HCT116 (cell line): ENCODE measurements around the gene RASL10A. TPM values are rescaled to one million over a fixed set of nuclear protein-coding genes. Genes with fewer than 3 reads are reported as not detected.

Experiments
- ATAC-seq: fragments of 200-7000 bp; cut with Tn5 transposase; 2 replicates; pipeline ENCODE4 v1.9.1; 2020; ENCODE audit warnings: mild to moderate bottlenecking, moderate library complexity
- BruUV-seq: library from RNA; stranded (reverse); fragments of 400-500 nt; replicated peaks from 2 replicates; lab custom pipeline; 2021; lab: Mats Ljungman, UMichigan
- CTCF ChIA-PET: fragments of 300-600 bp; sonication (Branson Sonifier 250); formaldehyde crosslinking; loops from one replicate; lab custom pipeline; 2021; ENCODE audit warnings: antibody characterized with exemption; lab: Charles Lee
- POLR2A ChIA-PET: fragments of 300-600, 350-600 bp; sonication (Branson Sonifier 250); formaldehyde crosslinking; loops from one replicate; lab custom pipeline; 2021; ENCODE audit warnings: antibody characterized with exemption; lab: Charles Lee
- RAD21 ChIA-PET, 2 experiments: fragments of 300-600 bp; sonication (Branson Sonifier 250); formaldehyde crosslinking; loops; one replicate each; lab custom pipeline; 2023; ENCODE audit warnings: low total read pairs in 2 of 2; ENCODE audit not compliant: uncharacterized antibody in 2 of 2, unreplicated experiment in 2 of 2, low non-redundant PET in 1 of 2; lab: Charles Lee
- DNase-seq: peaks from one replicate; pipeline ENCODE4 v3.0.0-alpha.2; 2010; ENCODE audit warnings: low read depth, low spot score
- H2AFZ ChIP-seq: fragments of 200-600 bp; shearing (Covaris generic), sonication (generic); 2 replicates; pipeline ENCODE4 v1.6.1; 2017; ENCODE audit warnings: low read depth, mixed run types, mixed read lengths, antibody characterized with exemption, low read length; ENCODE audit not compliant: poor library complexity, severe bottlenecking
- H3K27ac ChIP-seq: 2 replicates; pipeline ENCODE4 v1.5.1; 2012; ENCODE audit warnings: low read depth, low read length
- H3K27me3 ChIP-seq: fragments of 200-600 bp; sonication (generic); 2 replicates; pipeline ENCODE4 v1.6.1; 2016; ENCODE audit warnings: mixed run types, low read length, mixed read lengths; ENCODE audit not compliant: insufficient read depth
- H3K36me3 ChIP-seq, 2 experiments: fragments of 200-500 bp in 1 of 2; fragments of 200-600 bp in 1 of 2; sonication (Bioruptor generic) in 1 of 2; sonication (generic) in 1 of 2; 2 replicates each; pipeline versions ENCODE4 v1.5.1 to v1.6.1; 2014 to 2016; ENCODE audit warnings: low read length in 2 of 2, inconsistent platforms in 1 of 2, mixed read lengths in 1 of 2, mixed run types in 1 of 2; ENCODE audit not compliant: insufficient read depth in 2 of 2, control insufficient read depth in 1 of 2
- H3K4me1 ChIP-seq, 2 experiments: fragments of 200-600 bp in 1 of 2; sonication (generic) in 1 of 2; 2 replicates each; pipeline versions ENCODE4 v1.5.1 to v1.6.1; 2012 to 2017; ENCODE audit warnings: low read length in 2 of 2, inconsistent platforms in 1 of 2, mild to moderate bottlenecking in 1 of 2, mixed read lengths in 1 of 2, mixed run types in 1 of 2, moderate library complexity in 1 of 2; ENCODE audit not compliant: insufficient read depth in 2 of 2, control insufficient read depth in 1 of 2
- H3K4me2 ChIP-seq: fragments of 200-600 bp; sonication (generic); 2 replicates; pipeline ENCODE4 v1.6.1; 2017; ENCODE audit warnings: mixed run types, low read length, mixed read lengths
- H3K4me3 ChIP-seq, 2 experiments: fragments of 200-600 bp in 1 of 2; sonication (generic) in 1 of 2; replicated peaks in 1 of 2; 2 replicates each; pipeline ENCODE4 v1.5.1; 2011 to 2016; ENCODE audit warnings: low read length in 2 of 2, control low read depth in 1 of 2, low read depth in 1 of 2, mild to moderate bottlenecking in 1 of 2, mixed read lengths in 1 of 2, mixed run types in 1 of 2
- H3K79me2 ChIP-seq: fragments of 200-600 bp; sonication (generic); 2 replicates; pipeline ENCODE4 v1.6.1; 2017; ENCODE audit warnings: mild to moderate bottlenecking, mixed run types, low read length, moderate library complexity, mixed read lengths; ENCODE audit not compliant: insufficient read depth
- H3K9ac ChIP-seq: fragments of 200-600 bp; sonication (generic); 2 replicates; pipeline ENCODE4 v1.6.1; 2016; ENCODE audit warnings: low read length, mixed read lengths
- H3K9me2 ChIP-seq: fragments of 200-600 bp; sonication (generic), shearing (Covaris generic); 2 replicates; pipeline ENCODE4 v1.6.1; 2017; ENCODE audit warnings: mixed run types, mild to moderate bottlenecking, moderate library complexity; ENCODE audit not compliant: insufficient read depth
- H3K9me3 ChIP-seq, 2 experiments: fragments of 200-500 bp in 1 of 2; fragments of 200-600 bp in 1 of 2; sonication (Bioruptor generic) in 1 of 2; sonication (generic) in 1 of 2; 2 replicates each; pipeline ENCODE4 v1.6.1; 2014 to 2017; ENCODE audit warnings: low read length in 2 of 2, mixed read lengths in 2 of 2, inconsistent platforms in 1 of 2, low read depth in 1 of 2, mild to moderate bottlenecking in 1 of 2, mixed run types in 1 of 2, moderate library complexity in 1 of 2; ENCODE audit not compliant: control insufficient read depth in 1 of 2, insufficient read depth in 1 of 2
- H4K20me1 ChIP-seq: fragments of 200-600 bp; sonication (generic), shearing (Covaris generic); 2 replicates; pipeline ENCODE4 v1.6.1; 2017; ENCODE audit warnings: mixed run types, mild to moderate bottlenecking, moderate library complexity; ENCODE audit not compliant: insufficient read depth
- CEBPB ChIP-seq: IDR thresholded peaks from 2 replicates; pipeline ENCODE4 v1.6.1; 2012; ENCODE audit warnings: low read depth
- CTCF ChIP-seq, 3 experiments: fragments of 200-600 bp in 1 of 3; sonication (generic) in 1 of 3; IDR thresholded peaks in 2 of 3; conservative IDR thresholded peaks in 1 of 3; 2 replicates each; pipeline ENCODE4 v1.5.1; 2012 to 2017; ENCODE audit warnings: low read depth in 2 of 3, low read length in 2 of 3, antibody characterized with exemption in 1 of 3, borderline replicate concordance in 1 of 3, control low read depth in 1 of 3, mild to moderate bottlenecking in 1 of 3, mixed read lengths in 1 of 3, mixed run types in 1 of 3, moderate library complexity in 1 of 3; ENCODE audit not compliant: insufficient read depth in 1 of 3
- EGR1 ChIP-seq: IDR thresholded peaks from 2 replicates; pipeline ENCODE4 v1.6.1; 2012; ENCODE audit warnings: low read depth
- EZH2phosphoT487 ChIP-seq: fragments of 200-600 bp; IDR thresholded peaks from 2 replicates; pipeline ENCODE4 v1.6.1; 2018; ENCODE audit warnings: antibody characterized with exemption, borderline replicate concordance
- FOSL1 ChIP-seq: IDR thresholded peaks from 2 replicates; pipeline ENCODE4 v1.6.1; 2012; ENCODE audit warnings: low read depth
- MAX ChIP-seq: IDR thresholded peaks from 2 replicates; pipeline ENCODE4 v1.6.1; 2012
- POLR2A ChIP-seq: IDR thresholded peaks from 2 replicates; pipeline ENCODE4 v1.7.0; 2011; ENCODE audit warnings: borderline replicate concordance; ENCODE audit not compliant: insufficient read depth, insufficient read length; ENCODE audit errors: extremely low read depth
- POLR2AphosphoS5 ChIP-seq: IDR thresholded peaks from 2 replicates; pipeline ENCODE4 v1.6.1; 2011; ENCODE audit warnings: mild to moderate bottlenecking, low read depth, low read length, moderate library complexity
- SP1 ChIP-seq: IDR thresholded peaks from 2 replicates; pipeline ENCODE4 v1.6.1; 2012; ENCODE audit warnings: low read depth
- SRF ChIP-seq: IDR thresholded peaks from 2 replicates; pipeline ENCODE4 v1.6.1; 2012; ENCODE audit warnings: low read depth
- ZFX ChIP-seq: fragments of 450-650 bp; IDR thresholded peaks from 2 replicates; pipeline ENCODE4 v1.6.1; 2017
- ZNF274 ChIP-seq: fragments of 200-500 bp; sonication (Bioruptor generic); IDR thresholded peaks from 2 replicates; pipeline ENCODE4 v1.6.1; 2014; ENCODE audit warnings: mild to moderate bottlenecking, low read depth, low read length, inconsistent platforms
- intact Hi-C: fragments of 100-400 bp; cut with micrococcal nuclease; formaldehyde crosslinking; loops from 2 replicates; pipeline ENCODE4 v1.10.0; 2022
- total RNA-seq: library from RNA; stranded (reverse); gene quantifications from one replicate; pipeline ENCODE4 v1.2.1, GENCODE V29; 2021; ENCODE audit not compliant: unreplicated experiment
- TF ChIP-seq, protein P1 (sequence below): IDR thresholded peaks from 2 replicates; pipeline ENCODE4 v1.6.1; 2012; ENCODE audit warnings: low read depth
- TF ChIP-seq, protein P2 (sequence below): IDR thresholded peaks from 2 replicates; pipeline ENCODE4 v1.6.1; 2012

RASL10A gene
- total RNA-seq, 1 experiment from 2014 or later, result 0.96 TPM

- no peaks in the 10 kb centered on the region for H3K27me3 ChIP-seq
- peaks cover 15% of the 10 kb centered on the region; the same call in 1 of the 2 replicates for H4K20me1 ChIP-seq
- H3K9me3 ChIP-seq, result no peaks in the 10 kb centered on the region
- DNase-seq (no peak), ATAC-seq (no peak)
- H3K79me2 ChIP-seq, result peaks cover 17% of the 10 kb centered on the region
- no peak overlapping the region for H3K27ac ChIP-seq
- peaks cover 46 to 52% of the 10 kb centered on the region in 2 experiments for H3K36me3 ChIP-seq
- TF ChIP-seq ZFX, result no peak
- no peak for TF ChIP-seq MAX
- TF ChIP-seq, protein P1, sequence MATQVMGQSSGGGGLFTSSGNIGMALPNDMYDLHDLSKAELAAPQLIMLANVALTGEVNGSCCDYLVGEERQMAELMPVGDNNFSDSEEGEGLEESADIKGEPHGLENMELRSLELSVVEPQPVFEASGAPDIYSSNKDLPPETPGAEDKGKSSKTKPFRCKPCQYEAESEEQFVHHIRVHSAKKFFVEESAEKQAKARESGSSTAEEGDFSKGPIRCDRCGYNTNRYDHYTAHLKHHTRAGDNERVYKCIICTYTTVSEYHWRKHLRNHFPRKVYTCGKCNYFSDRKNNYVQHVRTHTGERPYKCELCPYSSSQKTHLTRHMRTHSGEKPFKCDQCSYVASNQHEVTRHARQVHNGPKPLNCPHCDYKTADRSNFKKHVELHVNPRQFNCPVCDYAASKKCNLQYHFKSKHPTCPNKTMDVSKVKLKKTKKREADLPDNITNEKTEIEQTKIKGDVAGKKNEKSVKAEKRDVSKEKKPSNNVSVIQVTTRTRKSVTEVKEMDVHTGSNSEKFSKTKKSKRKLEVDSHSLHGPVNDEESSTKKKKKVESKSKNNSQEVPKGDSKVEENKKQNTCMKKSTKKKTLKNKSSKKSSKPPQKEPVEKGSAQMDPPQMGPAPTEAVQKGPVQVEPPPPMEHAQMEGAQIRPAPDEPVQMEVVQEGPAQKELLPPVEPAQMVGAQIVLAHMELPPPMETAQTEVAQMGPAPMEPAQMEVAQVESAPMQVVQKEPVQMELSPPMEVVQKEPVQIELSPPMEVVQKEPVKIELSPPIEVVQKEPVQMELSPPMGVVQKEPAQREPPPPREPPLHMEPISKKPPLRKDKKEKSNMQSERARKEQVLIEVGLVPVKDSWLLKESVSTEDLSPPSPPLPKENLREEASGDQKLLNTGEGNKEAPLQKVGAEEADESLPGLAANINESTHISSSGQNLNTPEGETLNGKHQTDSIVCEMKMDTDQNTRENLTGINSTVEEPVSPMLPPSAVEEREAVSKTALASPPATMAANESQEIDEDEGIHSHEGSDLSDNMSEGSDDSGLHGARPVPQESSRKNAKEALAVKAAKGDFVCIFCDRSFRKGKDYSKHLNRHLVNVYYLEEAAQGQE, result no peak
- TF ChIP-seq EGR1, result no peak
- no peak for TF ChIP-seq POLR2AphosphoS5
- no peak for TF ChIP-seq FOSL1
- no peak for TF ChIP-seq POLR2A
- TF ChIP-seq, protein P2, sequence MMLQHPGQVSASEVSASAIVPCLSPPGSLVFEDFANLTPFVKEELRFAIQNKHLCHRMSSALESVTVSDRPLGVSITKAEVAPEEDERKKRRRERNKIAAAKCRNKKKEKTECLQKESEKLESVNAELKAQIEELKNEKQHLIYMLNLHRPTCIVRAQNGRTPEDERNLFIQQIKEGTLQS, result no peak
- no peak for TF ChIP-seq EZH2phosphoT487
- no peak for TF ChIP-seq SP1
- no peak for TF ChIP-seq ZNF274
- no peak for TF ChIP-seq CTCF (IDR thresholded peaks at IDR 0.05 in 2 of 3, conservative IDR thresholded peaks at IDR 0.05 in 1 of 3; ENCODE audit: borderline replicate concordance in 1 of 3, insufficient read depth in 1 of 3, low read depth in 2 of 3, low read length in 2 of 3)
- TF ChIP-seq CEBPB, result no peak
- TF ChIP-seq SRF, result no peak
- H3K9me2 ChIP-seq, result no peaks in the 10 kb centered on the region
- H3K4me2 ChIP-seq, result no peak overlapping the region
- RAD21 ChIA-PET, result no interaction called here
- BruUV-seq, result no TSS peak
- peaks cover 7 to 12% of the 10 kb centered on the region in 2 experiments; a peak in 3 of 4 replicates for H3K4me1 ChIP-seq
- no peak overlapping the region for H3K9ac ChIP-seq
- no peak overlapping the region for H3K4me3 ChIP-seq
- POLR2A ChIA-PET, result no interaction called here
- CTCF ChIA-PET, result no interaction called here
- intact Hi-C loops, result no loop called here
- no peak overlapping the region for H2AFZ ChIP-seq
Measured at GRCh38 chr22:29299136-29299900, 16.2 kb downstream of the RASL10A start.
